Renal pelvis (tissue), 4 donors: ENCODE measurements around the gene DLGAP5. TPM values are rescaled to one million over a fixed set of nuclear protein-coding genes. Genes with fewer than 3 reads are reported as not detected.

Source experiments
- DNase-seq: peaks from one replicate; pipeline ENCODE4 v3.0.0-alpha.2; 2013
- polyA plus RNA-seq, 3 donors: library from polyadenylated mRNA; unstranded; fragments of 120-200 nt; gene quantifications; one replicate each; pipeline ENCODE4 v1.2.1, GENCODE V29; 2013; ENCODE audit not compliant: insufficient read length in 3 of 3

DLGAP5 gene
- polyA plus RNA-seq, 3 donors, result 25.3 to 32.8 (median 27.6) TPM

DNA sequence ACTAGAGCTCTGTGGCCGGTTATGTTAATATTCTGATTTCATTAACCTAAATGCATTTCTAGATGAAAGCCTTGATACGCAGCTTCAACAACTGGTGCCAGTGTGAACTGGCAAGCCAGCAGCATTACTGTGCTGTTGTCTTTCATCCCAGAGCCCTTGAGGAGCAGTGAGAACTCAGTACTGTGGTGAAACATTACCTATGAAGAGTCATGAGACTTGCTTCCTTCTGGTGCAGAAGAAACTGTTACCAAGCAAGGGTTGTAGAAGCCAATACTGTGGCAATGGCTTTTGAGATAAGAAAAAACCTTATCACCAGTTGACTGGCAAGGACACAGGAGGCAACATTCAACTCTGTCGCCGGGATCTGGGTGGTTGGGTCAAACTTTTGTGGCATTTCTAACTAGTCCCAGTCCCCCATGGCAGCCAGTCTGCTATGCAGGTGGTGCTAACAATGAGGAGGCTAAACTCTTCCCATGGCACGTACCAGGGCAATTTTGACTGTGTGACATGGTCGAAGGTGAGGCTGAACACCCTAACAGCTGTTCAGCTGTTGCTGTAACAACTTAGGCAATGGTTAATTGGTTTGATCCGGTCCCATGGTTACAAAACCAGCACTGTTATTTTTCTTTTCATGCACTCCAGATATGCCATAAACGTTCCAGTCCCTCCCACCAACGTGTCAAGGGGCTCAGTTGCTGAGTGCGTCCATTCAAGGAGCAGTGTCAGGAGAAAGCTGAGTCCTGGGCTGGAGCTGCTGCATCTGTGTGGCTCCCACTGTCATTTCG lies 74.9 kb downstream of the DLGAP5 start:
- DNase-seq, result no peak

DNA sequence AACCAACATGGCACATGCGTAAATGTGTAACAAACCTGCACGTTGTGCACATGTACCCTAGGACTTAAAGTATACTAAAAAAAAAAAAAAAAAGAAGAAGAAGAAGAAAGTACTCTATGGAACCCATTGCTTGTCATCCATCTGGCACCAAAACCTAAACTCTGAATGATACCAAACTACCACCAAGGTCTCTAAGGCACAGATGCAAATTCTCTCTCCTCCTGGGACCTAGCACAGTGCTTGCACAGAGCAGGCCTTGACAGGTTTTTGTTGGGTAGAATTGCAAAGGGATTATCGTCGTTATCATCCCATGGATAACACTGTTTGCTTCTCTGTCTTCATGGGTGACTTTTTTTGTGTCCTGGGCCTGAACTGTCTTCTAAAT lies 75.5 kb downstream of the DLGAP5 start:
- no peak for DNase-seq

DNA sequence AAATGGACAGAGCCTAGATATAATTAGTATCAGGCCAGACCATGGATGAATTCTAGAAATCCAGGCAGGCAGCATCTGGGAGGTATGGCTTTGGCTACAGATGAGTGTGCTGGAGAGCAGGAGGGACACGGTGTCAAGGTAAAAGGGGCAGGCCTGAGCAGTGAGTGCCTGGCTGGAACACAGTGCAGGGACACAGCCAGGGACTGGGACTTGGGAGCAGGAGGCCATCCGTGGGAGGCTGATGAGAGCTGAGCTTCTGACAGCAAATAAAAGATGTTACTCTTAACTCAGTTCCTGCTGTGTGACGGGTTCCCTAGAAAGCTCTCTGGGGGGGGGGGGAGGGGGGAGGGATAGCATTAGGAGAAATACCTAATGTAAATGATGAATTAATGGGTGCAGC lies 75.9 kb downstream of the DLGAP5 start:
- DNase-seq, result no peak

DNA sequence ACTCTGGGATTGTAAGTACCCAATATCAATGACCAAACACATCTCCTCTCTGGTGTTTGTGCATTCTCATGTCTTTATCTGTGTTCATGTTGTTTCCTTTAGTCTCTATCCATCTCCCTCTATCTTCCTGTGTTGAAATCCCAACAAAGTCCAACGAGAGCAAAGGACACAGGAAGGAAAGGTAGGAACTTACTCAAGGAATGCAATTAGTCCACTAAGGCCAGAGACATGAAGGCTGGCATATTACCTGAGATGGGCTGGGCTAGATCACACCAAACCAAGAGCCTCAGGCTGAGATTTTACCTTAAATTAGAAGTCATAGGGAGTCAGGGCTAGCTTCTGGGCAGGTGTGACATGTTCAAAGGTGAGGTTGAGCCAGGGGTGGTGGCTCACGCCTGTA lies 76.7 kb downstream of the DLGAP5 start:
- no peak for DNase-seq

DNA sequence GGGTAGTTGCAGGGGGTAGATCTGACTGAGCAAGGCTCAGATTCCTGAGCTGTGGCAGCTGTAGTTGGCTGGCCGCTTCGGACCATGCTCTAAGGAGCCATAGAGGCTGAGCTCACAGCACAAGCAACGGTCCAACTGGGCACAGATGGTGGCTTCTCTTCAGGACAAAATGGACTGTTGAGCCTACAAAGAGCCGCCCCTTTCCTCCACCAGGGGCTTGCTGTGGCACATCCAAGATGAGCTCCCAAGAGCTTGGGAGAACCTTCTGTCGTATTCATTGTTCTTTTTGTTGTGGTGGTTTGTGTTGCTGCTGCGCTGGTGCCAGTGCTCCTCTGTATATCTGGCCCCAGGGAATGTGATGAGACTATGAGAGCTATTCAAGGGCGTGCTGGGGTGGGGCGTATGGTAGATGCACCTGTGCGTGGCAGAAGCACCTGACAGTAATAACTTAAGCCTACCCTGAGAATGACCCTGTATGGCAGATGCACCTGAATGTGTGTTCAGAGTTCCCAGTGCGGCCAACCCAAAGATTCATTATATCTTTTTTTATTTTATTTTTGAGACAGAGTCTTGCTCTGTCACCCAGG lies 80.2 kb downstream of the DLGAP5 start:
- DNase-seq, result no peak

DNA sequence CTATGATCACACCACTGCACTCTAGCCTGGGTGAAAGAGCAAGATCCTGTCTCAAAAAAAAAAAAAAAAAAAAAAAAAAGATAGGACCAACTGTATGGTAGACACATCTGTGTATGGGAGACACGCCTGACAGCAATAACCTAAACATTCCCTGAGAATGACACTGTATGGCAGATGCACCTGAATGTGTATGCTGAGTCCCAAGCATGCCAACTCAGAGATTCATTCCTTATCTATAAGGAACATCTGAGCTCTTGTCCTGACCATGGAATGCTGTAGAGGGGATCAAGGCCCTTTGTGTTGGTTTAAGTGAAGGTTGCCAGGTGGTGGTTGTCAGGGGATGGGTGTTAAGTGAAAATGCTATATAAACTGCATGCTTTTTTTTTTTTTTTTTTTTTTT lies 81.5 kb downstream of the DLGAP5 start:
- DNase-seq, result no peak

DNA sequence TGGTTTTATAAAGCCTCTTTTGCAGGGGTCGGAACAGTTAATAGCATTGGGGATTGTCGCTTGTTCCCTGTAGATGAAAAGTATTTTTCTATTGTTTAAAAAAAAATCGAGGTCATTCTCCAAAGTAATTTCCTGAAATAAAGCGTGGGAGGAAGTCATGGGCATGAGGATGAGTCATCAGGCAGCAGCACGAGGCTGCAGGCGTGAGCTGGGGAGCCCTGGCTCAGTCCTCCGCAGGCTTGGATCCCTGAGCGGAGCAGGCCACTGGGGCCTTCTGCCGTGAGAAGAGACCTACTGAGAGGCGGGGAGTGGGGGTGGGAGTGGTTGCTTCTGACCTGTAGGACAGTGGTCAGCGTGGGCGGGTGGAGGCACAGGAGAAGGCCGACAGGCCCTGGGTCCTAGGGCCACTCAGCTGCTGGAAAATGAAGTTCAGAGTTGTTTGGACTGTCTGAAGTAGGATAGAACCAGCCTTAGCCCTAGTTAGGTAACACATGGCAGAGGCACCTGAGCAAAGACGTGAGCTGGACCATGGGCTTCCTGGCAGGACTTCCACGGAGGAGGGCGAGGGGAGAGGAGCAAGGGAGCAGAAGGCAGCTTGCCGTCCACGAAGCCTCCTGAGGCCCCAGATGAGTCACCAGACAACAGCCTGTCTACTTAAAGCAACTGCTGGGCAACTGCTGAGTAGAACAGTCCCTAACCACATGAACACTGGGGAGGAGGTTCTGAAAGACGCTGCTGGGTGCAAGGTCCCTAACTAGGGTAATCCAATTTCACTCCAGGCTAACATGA lies 83.4 kb downstream of the DLGAP5 start:
- no peak for DNase-seq

DNA sequence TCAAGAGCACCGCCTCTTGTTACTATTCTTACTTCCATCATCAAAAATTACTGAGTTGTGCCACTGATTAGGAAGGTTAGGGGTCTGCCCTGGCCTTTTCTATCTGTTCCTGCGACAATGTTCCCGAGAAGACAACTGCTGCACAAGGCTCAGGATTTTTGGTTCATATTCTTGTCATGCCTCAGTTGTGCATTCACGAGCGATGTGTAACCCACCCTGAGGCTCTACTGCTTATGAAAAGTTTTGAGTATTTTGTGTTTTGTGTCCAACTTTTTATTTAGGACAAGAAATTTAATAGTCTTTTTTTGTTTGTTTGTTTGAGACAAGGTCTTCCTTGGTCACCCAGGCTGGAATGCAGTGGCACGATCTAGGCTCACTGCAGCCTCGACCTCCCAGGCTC lies 85.4 kb downstream of the DLGAP5 start:
- DNase-seq, result no peak

DNA sequence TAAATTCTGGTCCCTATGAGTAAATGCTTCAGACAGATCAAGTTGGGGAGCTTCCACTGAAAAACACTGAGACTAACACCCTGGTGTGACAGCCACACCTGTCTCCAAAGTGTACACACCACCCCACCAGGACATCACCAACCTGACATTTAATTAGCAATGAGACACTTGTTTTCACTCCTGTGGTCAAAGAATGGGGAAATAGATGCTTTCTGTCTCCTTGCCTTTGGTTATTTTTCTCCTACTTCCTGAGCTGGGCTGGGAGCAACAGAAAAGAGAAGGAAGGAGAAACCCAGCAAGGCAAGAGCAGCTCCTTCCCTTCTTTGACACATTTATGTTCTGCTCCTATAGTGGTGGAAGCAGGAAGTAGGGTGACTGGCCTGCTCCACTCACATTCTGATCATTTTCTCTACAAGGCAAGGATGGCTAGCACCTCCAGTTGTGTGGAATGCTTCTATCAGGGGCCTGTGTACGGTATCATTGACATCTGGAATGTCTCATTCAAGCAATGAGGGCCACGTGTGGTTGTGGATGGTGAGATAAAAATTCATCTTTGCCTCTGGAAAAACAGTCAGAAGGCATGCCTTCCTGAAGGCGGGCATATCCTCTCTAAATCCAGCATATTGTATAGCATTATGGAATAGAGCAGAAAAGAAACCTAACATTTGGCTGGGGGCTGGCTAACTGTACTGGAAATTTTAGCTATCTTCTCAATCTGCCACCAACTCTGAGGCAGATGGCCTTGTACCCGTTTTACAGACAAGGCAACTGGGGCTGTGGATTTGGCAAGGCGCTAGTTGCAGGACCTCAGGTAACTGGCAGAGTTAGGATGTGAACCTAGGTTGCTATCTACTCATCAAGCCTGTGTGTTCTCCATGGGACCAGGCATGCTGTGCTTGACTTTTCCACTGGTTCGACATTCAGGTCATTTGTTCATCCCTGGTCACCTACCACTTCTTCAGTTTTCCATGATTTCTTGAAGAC lies 87.1 kb downstream of the DLGAP5 start:
- DNase-seq, result no peak

DNA sequence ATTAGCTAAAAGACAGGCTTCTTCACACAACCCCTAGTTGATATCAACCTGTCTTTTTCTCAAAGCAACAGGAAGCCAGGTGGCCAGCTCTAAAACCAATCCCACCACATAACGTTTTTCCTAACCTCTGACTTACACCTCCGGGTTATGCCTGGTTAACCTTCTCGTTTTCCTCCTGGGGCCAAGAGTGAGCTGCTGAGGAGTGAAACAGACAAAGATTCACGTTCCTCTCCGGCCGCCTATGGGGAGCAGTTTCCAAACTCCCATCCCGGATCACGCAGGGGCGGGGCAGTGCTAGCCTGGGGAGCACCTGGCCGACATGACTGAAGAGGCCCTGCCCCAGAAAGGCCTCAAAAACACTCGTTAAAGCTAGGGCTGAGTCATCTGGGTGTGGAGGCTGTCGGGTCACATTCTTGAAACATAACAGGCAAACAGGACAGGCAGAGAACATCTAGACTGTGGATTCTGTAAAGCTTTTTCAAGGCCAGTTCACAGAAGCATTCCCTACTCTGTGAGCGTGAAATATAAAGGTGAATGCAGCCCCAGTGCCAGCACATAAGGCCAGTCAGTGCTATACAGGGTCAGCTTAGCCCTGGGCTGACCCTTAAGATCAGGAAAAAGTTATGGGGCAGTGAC lies 88.3 kb downstream of the DLGAP5 start:
- DNase-seq, result peak; percentile 51

DNA sequence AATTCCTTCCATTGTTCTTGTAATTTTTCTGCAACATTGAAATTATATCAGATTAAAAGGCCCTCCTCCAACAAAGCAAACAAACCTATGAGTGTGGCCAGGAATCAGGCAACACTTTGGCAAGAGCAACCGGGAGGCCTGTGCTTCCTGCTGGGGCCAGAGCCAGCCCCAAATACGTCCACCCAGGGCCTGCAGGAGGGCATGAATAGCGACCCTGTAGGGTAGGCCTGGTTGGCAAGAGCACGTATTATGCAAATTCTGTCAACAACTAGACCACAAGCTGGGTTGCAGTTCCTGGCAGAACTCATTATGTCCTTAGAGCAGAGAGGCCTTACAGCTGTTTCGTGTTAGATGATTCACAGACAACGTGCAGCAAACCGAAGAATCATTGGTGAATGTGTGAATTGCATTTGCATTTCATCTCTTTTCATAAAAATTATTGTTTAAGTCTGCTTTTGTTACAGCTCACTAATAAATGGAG lies 89.2 kb downstream of the DLGAP5 start:
- DNase-seq, result no peak

DNA sequence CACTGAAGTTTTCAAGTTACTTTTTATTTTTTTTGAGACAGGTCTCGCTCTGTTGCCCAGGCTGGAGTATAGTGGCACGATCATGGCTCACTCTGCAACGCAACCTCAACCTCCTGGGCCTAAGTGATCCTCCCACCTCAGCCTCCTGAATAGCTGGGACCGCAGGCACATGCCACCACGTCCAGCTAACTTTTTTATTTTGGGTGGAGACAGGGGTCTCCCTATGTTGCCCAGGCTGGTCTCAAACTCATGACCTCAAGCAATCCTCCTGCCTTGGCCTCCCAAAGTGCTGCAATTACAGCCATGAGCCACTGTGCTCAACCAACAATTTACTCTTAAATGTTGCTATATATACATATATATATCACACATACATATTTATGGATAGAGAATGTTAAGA lies 89.7 kb downstream of the DLGAP5 start:
- no peak for DNase-seq

DNA sequence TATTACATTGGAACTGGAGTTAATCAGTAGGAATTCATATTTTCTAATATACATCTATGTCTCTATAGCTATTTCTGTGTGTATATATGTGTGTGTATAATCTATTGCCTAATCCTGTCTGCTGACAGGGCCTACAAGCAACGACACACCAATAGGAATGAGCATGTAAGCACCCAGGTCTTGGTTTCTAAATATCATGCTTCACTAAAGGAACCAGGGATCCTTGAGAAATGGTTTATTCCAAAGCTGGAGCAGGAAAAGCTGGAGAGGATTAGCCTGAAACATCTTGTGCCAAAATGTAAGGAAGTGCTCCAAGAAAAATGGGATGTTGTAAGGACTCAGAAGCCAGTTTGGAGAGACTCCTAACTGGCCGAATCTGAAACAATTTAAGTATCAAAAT lies 91.6 kb downstream of the DLGAP5 start:
- DNase-seq, result no peak

DNA sequence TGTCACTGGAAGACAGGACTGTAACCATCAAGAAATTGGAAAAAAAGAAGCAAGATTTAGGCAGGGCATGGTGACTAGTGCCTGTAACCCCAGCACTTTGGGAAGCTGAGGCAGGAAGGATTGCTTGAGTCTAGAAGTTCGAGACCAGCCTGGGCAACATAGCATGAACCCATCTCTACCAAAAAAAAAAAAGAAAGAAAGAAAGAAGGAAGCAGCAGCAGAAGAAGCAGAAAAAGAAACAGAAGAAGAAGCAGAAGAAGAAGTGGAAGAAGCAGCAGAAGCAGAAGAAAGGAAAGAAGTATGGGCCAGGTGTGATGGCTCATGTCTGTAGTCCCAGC lies 92.9 kb downstream of the DLGAP5 start:
- DNase-seq, result no peak

Other genes starting within 250 kb of the DLGAP5 start
- gene WDHD1, start 164.5 kb downstream of the DLGAP5 start, polyA plus RNA-seq, result 10 to 100 TPM; 16.1 to 19.0 (median 18.4) TPM
- gene SOCS4, start 164.3 kb downstream of the DLGAP5 start, polyA plus RNA-seq, result 10 to 100 TPM; 15.8 to 24.0 (median 21.5) TPM
- gene MAPK1IP1L, start 139.9 kb downstream of the DLGAP5 start, polyA plus RNA-seq, result 100 to 1,000 TPM; 105 to 121 (median 114) TPM
- 10 to 100 TPM; 17.1 to 19.3 (median 17.6) TPM for gene LGALS3, start 62.3 kb downstream of the DLGAP5 start, polyA plus RNA-seq
- 10 to 100 TPM; 32.9 to 42.1 (median 34.0) TPM for gene FBXO34, start 79.8 kb upstream of the DLGAP5 start, polyA plus RNA-seq
- 10 to 100 TPM; 16.0 to 24.7 (median 23.6) TPM for gene ATG14, start 220.2 kb upstream of the DLGAP5 start, polyA plus RNA-seq
- gene TBPL2, start 249.0 kb upstream of the DLGAP5 start, polyA plus RNA-seq, result not detected